GOT3 (cell line): ENCODE data around the gene ACTC1.

Experiments used
- DNase-seq: peaks from one replicate; lab custom pipeline; 2025; ENCODE audit warnings: mixed read lengths; lab: John Stamatoyannopoulos, UW

Gene ACTC1

DNA sequence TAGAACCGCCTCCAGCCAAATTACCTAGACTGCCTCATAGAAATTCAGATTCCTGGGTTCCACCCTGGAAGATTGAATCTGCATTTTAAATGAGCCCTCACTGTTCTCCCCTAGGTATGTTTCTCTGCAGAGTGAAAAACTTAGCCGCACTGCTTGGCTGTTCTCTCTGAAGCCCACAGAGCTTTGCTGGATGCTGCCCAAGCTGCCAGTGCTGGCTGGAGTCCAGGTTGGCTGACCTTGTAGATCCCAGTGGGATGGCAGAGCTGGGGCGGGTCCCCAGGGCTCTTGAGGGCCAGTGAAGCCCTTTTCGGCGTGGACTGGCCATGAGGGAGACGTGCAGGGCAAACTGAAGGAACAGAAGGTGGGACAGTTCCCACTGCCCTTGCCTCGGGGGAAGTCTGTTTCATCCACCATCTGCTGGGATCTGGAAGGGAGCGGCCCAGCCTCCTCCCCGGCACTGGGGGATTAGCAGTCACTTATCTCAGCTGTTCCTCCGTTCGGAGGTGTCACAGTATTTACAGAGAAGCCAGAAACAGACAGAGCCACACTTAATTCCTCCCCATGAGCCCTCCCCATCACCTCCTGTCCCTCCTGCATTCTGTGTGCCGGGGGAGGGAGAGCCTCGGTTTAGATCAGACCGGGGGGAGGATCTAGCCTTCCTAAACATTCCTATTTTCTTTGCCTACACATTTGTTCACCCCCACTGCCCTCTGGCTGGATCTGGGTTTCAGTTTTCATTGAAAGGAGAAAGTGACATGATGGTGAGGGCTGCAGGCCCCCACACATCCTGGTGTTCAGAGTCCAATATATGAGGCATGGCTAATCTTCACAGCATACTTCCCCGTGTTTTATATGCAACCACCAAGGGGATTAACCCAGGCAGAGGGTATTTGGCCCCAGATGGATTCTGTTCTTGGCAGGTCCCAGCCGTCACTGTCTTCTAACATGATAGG is 4.1 kb upstream of the ACTC1 start:
- DNase-seq = no peak

DNA sequence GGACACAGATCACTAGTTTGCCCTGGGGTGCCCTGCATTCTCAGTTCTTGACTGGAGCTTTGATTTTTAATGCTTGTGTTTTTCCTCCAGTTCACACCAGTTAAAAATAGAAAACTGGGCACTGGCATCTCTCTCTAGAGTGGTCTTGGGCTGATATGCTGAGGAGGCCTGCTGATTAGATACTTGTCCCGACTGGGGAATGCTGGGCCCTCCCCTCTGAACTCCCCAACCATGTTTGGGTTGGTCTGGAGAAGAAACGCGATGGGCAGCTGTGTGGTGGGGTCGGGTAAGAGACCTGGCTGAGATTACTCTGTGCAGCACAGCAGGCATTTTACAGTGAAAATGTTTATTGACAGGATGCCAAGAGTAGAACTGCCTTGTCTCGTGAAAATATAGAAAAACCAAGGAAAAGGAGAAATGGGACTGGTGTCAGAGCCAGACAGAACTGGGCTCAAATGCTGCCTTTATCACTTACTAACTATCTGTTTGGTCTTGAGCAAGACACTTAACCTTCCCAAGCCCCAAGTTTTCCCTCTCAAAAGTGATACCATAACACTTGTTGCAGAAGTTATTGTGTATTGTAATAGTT is 1.6 kb upstream of the ACTC1 start:
- no peak for DNase-seq

DNA sequence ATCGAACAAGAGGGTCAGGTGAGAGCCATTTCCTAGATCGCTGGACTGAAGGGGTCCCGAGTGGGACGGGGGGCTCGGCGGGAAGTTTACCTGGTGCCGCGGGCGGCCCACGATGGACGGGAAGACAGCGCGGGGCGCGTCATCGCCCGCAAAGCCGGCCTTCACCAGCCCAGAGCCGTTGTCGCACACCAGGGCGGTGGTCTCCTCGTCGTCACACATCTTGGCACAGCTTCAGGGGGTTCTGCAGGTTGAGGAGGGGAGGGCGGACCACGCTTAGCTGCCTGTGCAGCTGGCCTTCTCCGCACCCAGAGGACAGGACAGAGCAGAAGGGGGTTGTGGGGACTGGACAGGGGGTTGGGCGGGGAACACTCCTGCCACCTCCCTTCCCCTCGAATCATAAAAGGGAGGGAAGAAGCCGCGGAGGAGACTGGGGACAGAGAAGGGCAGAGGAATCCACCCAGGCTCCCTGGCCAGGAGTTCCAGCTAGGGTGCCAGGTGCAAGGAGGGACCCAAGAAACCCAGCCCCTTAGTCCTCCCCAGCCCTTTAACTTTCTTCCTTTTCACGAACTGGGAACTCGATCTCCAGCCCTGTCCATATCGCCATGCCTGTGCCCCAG is 651 bp downstream of the ACTC1 start:
- no peak for DNase-seq

DNA sequence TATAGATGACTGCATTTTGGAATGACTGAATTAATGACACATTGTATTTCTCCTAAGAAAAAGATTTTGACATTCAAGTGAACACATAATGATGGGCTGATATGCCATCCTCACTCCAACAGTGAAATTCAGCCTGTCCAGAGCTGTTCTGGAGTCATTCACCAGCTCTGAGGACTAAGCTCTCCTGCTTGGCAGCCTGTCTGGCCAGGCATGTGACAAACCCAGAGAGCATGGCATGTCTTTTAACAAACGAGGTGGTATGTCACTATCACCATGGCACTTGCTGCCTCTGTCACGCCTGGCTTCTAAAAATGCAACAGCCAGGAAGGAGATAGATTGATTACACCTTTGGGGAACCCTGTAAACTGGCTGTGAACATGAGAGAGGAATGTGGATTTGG is 1.4 kb downstream of the ACTC1 start:
- DNase-seq = no peak

DNA sequence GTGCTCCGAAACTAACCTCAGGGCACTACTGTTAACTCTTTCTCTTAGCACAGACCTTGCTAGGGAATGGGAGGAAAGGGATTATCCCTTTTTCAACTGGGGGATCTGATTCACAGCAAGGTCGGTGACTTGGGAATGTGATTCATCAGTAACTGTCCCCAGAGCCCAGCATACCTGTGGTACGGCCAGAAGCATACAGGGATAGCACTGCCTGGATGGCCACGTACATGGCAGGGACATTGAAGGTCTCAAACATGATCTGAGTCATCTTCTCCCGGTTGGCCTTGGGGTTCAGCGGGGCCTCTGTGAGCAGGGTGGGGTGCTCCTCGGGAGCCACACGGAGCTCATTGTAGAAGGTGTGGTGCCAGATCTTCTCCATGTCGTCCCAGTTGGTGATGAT is 2.3 kb downstream of the ACTC1 start:
- no peak for DNase-seq

DNA sequence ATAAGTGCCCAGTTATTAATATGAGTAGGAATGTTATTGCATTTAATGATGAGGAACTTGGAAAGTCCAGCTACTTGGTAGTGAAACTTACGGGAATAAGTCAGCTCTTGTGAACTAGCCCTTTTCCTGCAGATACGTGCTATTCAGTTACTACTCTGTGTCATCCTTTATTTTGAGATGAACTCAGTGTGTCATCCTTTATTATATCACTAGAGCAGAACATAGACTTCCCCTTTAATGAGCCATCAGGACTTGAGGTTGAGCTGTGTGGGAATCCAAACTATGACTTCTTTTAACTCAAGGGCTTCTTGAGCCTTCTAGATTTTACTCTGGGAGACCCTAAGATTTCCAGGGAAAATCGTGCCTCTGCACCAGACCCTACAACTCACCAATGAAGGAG is 3.6 kb downstream of the ACTC1 start:
- DNase-seq = no peak

DNA sequence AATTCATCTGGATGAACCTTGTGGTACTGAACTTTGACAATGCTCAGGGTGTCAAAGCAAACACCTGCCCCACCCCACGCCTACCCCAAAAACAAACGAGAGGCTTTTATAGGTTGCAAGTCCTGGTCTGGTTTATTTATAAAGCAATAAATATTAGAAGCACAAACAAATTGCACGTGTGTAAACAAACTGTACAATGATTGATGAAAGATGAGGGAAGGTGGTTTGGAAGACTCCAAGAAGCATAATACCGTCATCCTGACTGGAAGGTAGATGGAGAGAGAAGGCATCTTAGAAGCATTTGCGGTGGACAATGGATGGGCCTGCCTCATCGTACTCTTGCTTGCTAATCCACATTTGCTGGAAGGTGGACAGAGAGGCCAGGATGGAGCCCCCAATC is 5.2 kb downstream of the ACTC1 start:
- no peak for DNase-seq

DNA sequence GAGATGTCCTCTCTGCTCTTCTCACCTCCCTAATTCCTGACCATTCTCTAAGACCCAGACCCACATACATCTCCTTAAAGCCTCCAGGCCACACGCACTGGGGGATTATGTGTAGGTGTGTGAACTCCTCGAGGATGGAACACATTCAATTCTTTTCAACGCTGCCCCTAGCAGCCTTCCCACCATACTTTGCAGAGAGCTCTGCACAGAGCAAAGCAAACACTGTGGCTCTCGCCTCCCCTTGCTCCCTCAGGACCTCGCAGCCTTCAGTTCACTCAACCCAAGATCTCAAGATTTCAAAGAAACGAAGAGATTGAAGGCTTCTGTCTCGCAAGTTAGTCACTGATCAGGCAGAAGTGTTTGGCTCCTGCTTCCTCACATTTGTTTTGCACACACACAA is 6.0 kb downstream of the ACTC1 start:
- DNase-seq = no peak

DNA sequence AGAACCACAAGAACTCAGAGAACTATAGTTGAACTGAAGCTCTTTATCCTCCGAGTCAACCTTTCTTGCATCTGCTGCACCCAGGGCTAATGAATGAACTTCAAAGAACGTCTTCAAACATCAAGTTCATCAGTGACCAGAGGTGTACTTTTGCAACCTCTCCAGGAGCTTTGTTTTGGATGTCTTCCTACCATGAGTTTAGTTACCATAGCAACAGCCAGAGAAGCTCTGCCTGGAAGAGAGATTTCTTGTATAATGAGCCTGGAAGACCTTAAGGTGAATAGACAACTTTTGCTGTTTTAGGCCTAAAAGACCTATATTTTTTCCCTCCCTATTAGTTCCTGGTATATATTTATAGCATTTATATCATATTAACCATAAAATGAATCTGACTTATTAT is 9.1 kb downstream of the ACTC1 start:
- no peak for DNase-seq

DNA sequence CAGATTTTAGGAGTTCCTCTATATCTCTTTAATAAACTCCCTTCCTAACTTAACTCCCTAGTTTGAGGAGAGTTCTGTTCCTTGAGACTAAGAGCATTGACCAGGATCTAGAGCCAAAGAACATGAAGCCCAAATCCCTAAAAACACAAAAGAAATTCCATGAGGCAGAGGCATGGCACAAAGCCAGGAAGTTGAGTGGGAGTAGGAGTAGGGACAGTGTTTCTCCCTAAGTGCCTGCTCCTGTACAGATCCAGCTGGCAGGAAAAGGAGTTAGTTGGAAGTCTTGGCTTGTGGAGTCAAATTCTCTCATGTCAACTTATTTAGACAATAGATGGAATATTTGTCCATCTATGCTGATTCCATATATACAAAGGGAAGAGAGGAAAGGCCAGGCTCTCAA is 11.4 kb downstream of the ACTC1 start:
- no peak for DNase-seq

DNA sequence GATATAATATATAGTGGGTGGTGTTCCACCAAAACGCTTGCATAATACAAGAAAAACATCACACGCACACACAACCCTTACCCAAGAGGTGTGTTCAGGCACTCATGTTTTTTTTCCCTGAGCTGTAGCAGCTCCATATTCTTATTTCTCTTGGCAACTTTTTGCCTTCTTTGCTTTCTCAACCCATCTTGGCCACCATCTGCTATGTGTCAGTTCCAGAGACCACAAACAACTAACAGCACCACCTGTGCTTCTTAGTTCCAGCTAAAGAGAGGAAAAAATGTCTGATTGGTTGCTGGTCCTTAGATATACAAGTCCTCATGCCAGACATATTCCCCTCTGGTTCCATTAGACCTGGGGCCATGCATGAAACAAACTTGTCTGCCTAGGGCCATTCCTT is 11.9 kb downstream of the ACTC1 start:
- DNase-seq = no peak

DNA sequence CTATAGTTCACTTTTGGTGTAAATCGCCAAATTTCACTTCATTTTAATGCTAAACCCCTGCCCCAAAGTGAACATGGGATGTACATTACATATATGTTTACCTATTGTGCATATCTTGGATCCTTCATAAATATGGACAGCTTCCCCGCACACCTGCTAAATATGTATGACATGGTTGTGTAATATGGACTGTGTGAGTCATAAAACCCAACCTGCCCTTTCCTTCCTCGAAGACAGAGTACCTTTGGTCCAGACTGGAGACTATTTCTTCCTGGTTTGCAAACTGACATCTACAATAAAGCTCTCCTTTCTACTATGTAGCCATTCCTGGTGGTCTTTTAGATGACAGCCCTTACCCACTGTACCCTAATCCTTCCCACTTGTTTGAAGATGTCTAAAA is 12.4 kb downstream of the ACTC1 start:
- DNase-seq = no peak

DNA sequence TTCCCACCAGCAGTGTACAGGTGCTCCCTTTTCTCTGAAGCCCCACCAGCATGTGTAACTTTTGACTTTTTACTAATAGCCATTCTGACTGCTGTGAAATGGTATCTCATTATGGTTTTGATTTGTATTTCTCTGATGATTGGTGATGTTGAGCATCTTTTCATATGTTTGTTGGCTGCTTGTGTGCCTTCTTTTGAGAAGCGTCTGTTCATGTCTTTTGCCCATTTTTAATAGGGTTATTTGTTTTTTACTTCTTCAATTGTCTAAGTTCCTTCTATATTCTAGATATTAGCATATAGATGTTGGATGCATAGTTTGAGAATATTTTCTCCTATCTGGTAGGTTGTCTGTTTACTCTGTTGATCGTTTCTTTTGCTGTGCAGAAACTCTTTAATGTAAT is 14.6 kb downstream of the ACTC1 start:
- no peak for DNase-seq

DNA sequence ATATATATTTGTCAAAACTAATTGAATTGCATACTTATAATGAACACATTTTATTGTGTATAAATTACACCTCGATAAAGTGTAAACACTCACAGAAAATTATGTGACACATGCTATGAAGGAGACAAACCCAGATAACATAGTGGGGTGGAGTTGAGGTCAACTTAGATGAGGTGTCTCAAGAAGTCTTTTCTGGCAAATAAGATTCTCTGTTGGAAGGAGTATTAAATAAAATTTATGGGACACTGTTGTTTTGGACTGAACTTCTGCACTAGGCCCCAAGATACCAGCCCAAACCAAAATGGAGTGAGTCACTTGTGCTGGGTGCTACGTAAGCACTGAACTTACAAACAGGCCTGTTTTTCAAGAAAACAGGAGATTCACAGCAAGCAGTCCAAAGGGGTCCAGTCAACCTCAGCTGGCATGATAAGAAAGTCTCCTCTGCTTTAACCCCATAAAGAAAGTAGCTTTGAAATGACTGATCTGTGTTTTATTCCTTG is 18.7 kb downstream of the ACTC1 start:
- DNase-seq = no peak

DNA sequence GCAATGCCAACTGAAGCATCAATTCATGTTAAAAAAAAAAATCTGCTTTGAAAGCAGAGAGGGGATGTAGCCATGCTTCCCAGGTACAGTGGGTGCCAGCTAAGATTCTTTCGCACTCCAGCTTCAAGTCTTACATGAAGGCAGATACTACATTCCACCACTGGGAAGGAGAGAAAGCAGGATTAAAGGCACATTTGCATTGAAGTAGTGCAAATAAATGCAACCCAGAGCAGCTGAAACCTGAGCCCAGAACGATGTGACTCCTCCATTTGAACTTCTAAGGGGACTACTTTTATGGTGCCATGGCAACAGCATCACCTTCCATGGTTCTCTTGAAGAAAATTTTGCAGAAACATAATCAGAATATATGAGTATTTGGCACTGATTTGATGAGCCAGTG is 21.4 kb downstream of the ACTC1 start:
- DNase-seq = no peak

DNA sequence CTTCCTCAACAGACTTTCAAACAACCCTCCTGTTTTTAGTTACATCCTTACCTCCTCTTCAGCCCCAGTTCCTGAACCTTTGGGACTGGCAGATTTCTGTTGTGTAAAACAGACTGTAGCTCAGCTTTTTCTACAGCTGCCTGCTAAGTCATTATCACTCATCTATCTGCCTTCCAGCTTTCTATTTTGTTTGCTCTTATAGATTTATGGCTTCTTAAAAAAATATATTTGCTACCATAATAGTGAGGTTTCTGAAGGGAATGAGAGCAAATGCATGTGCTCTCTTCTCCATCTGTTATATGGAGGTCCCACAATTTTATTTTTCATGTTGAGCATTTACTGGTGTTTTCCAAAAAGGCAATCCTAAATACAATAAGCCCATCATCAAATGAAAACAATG is 22.3 kb downstream of the ACTC1 start:
- DNase-seq = no peak

DNA sequence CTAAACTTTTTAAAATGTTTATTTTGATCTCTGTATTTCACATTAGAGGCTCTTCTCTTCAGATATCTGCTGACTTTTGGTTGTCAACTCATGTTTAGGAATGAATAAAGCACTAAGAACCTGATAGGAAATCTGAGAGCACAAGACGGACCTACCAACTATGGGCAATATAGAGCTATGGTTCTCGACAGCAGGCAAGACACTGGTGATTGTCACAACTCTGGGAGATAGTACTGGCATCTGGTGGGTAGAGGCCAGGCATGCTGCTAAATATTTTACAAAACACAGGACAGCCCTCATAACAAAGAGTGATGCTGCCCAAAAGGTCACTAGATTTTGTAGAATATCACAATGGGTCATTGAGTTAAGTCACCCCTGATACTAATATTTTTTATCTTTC is 23.0 kb downstream of the ACTC1 start:
- no peak for DNase-seq

DNA sequence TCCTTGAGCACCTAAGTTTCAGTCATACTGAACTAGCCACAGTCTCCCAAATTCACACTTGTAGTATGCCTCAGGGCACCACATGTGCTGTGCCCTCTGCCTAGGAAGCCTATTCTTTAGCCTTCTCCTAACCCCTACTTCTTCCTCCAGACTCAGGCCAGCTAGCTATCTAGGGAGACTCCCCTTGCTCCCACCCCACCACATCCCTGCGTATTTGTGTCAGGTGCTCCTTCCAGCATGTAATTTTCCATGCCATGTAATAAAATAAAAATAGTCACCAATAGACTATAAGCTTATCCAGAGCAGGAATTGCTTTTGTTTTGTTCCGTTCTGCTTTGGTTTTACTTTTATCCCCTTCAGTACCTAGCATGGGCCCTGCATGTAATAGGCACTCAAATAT is 25.6 kb downstream of the ACTC1 start:
- no peak for DNase-seq

DNA sequence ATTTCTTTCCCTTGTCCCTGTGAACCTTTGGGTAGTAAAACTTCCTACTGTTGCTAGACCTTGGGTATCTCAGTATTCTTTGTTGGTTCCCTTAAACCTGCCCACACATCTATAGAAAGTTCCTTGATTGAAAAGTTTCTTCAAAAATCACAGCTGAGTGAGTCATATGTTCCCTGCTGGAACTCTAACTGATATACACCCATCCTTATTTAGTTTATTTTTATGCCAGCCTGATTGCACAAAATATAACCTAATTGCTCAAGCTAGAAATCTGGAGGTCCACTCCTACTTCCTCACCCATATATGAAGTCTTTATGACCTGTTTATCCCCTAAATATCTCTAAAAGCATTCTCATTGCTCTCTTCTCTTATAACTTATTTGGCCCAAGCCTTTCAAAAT is 26.8 kb downstream of the ACTC1 start:
- no peak for DNase-seq

DNA sequence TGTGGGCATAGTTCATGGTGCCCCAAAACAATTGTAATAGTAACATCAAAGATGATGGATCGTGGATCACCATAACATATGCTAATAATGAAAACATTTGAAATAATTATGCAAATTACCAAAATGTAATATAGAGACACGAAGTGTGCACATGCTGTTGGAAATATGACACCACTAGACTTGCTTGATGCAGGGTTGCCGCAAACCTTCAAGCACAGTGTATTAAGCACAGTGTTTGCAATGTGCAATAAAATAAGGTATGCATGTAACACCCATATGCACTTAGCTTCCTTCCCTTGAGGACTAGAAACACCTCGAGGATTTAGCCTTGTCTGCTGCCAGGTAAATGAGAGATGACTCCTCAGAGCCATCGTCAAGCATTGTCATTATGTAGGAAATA is 29.6 kb downstream of the ACTC1 start:
- DNase-seq = no peak

DNA sequence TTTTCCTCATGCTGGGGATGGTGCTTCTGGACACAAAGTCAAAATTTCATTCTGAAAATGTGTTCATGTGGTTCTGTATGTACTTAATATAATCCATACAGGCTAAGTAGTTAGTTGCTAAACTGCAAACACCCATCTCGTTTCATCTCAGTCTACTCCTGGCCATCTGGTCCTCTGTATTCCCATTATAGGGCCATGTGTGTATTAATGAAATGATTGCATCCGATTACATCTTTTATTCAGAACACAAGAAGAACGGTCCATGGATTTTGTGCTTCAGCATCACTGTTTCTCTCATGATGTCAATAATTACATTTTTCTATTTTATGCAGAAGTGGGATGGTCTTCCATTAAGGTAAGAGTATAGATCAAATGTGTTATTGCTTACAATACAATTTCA is 34.4 kb downstream of the ACTC1 start:
- DNase-seq = no peak

DNA sequence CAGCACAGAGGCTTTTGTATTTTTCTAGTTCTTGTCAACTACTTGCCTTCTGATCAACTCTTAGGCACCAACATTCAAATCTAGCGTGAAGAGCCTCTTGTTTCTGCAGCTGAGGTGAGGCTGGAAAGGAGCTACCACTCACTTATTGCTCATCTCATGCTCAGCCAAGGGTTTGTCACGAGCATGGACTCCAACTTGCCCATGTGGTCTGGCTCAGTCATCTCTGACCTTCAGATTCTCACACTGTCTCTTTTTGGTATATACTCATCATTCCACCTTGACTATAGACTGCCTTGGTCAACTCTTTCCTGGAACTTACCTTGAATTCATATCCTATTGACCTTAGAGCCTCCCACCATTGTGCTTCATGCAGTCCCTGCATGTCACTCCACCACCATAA is 35.4 kb downstream of the ACTC1 start:
- no peak for DNase-seq

DNA sequence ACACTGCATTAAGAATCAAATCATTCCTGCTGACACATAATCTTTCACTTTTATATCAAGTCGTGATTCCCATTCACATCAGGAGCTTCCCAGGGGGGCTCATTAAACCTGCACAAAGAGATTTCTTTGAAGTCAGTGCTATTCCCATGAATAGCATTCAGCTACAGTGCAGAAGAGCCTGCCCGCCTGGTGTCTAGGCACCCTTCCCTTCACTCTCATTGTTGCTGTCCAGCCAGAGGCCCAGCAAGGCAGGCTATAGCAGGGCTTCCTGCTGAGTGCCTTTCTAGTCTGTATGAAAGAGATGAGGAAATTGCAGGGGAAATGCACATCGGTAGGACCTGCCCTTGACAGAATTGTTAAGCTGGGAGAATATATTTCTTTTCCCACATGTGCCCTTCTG is 36.0 kb downstream of the ACTC1 start:
- no peak for DNase-seq
